Endothelial cell of umbilical vein (primary cell): ENCODE results near the gene CFTR.

Source experiments
- CTCF ChIP-seq, 2 donors: IDR thresholded peaks; 1 replicate in 1 of 2; 2 replicates in 1 of 2; pipeline ENCODE4 v1.5.1; 2011; ENCODE audit warnings: low read length in 2 of 2, mild to moderate bottlenecking in 2 of 2, moderate library complexity in 2 of 2, control low read depth in 1 of 2, inconsistent platforms in 1 of 2, low read depth in 1 of 2; ENCODE audit not compliant: insufficient read depth in 1 of 2; ENCODE audit errors: extremely low read depth in 1 of 2
- JUN ChIP-seq: IDR thresholded peaks from 2 replicates; pipeline ENCODE4 v1.6.1; 2011; ENCODE audit warnings: borderline replicate concordance, low read depth; ENCODE audit not compliant: insufficient read length, insufficient read depth
- POLR2A ChIP-seq: IDR thresholded peaks from 2 replicates; pipeline ENCODE4 v1.6.1; 2012; ENCODE audit warnings: low read depth, mild to moderate bottlenecking, control low read depth, low read length

GRCh38 chr7:117476557-117477215 lies 3.1 kb upstream of the CFTR start:
- TF ChIP-seq POLR2A, result no peak
- no peak for TF ChIP-seq CTCF (IDR thresholded peaks at IDR 0.05; ENCODE audit: extremely low read depth in 1 of 2, insufficient read depth in 1 of 2, low read depth in 1 of 2, low read length in 2 of 2)
- TF ChIP-seq JUN, result no peak
